Natural killer cell (primary cell): ENCODE data around the gene ACSM6. TPM values are rescaled to one million over a fixed set of nuclear protein-coding genes. Genes with fewer than 3 reads are reported as not detected.
"Not testable (repeated sequence)": the region's sequence is repeated elsewhere in the genome, so short reads cannot be mapped to it uniquely, and the experiment has no call there.

Source experiments
- ATAC-seq, 3 donors: fragments of 150-1000 bp in 2 of 3; fragments of 200-7000 bp in 1 of 3; cut with Tn5 transposase; 1 replicate in 1 of 3; 2 replicates in 2 of 3; pipeline ENCODE4 v1.10.0; 2021; ENCODE audit warnings: mild to moderate bottlenecking in 2 of 3, moderate library complexity in 2 of 3
- DNase-seq, 2 donors: peaks; one replicate each; pipeline versions ENCODE4 v3.0.0 to v3.0.0-alpha.2; 2013 to 2021; ENCODE audit warnings: mixed read lengths in 1 of 2
- H3K27ac ChIP-seq: one replicate; pipeline ENCODE4 v1.5.1; 2013; ENCODE audit warnings: mild to moderate bottlenecking, low read length
- H3K27me3 ChIP-seq: one replicate; pipeline ENCODE4 v1.6.1; 2013; ENCODE audit warnings: low read length; ENCODE audit not compliant: control insufficient read depth, insufficient read depth
- H3K36me3 ChIP-seq: one replicate; pipeline ENCODE4 v1.6.1; 2013; ENCODE audit warnings: low read length; ENCODE audit not compliant: control insufficient read depth, insufficient read depth
- H3K4me1 ChIP-seq: one replicate; pipeline ENCODE4 v1.6.1; 2013; ENCODE audit warnings: low read length; ENCODE audit not compliant: control insufficient read depth, insufficient read depth
- H3K4me3 ChIP-seq: one replicate; pipeline ENCODE4 v1.5.1; 2013; ENCODE audit warnings: low read length
- H3K9me3 ChIP-seq: one replicate; pipeline ENCODE4 v1.6.1; 2013; ENCODE audit warnings: low read length; ENCODE audit not compliant: control insufficient read depth, insufficient read depth
- H3K27ac Mint-ChIP-seq, 2 donors: one replicate each; pipeline ENCODE4 v1.8.0; 2022; ENCODE audit warnings: mild to moderate bottlenecking in 2 of 2, mixed read lengths in 2 of 2, moderate library complexity in 1 of 2
- H3K27me3 Mint-ChIP-seq, 2 donors: one replicate each; pipeline ENCODE4 v1.8.0; 2022; ENCODE audit warnings: low read depth in 2 of 2, mixed read lengths in 2 of 2
- H3K36me3 Mint-ChIP-seq: one replicate; pipeline ENCODE4 v1.8.0; 2022; ENCODE audit warnings: mixed read lengths
- H3K4me1 Mint-ChIP-seq, 2 donors: one replicate each; pipeline ENCODE4 v1.8.0; 2022; ENCODE audit warnings: mixed read lengths in 2 of 2
- H3K4me3 Mint-ChIP-seq: one replicate; pipeline ENCODE4 v1.8.0; 2022; ENCODE audit warnings: mild to moderate bottlenecking, moderate library complexity, mixed read lengths
- H3K9me3 Mint-ChIP-seq, 2 donors: one replicate each; pipeline ENCODE4 v1.8.0; 2022; ENCODE audit warnings: mixed read lengths in 2 of 2
- CTCF ChIP-seq: fragments of 200-600 bp; IDR thresholded peaks from one replicate; pipeline ENCODE4 v1.8.0; 2022; ENCODE audit warnings: antibody characterized with exemption
- WGBS: methylation state at CpG from one replicate; pipeline ENCODE4 v1.1.7; 2013; ENCODE audit warnings: missing lambda C conversion rate; ENCODE audit not compliant: insufficient coverage; 5-methylcytosine and 5-hydroxymethylcytosine counted together
- intact Hi-C: fragments of 100-400 bp; cut with micrococcal nuclease; formaldehyde crosslinking; loops from one replicate; pipeline ENCODE4 v1.14.2; 2022
- total RNA-seq, 4 donors: library from RNA; stranded (reverse); fragments of 120-200 nt in 1 of 4; gene quantifications; one replicate each; pipeline versions ENCODE4 v1.2.3 to v1.2.4, GENCODE V29; 2013 to 2022

ACSM6 gene
- total RNA-seq, 3 donors from 2014 or later (not counting 1 experiment from before 2014, with no cell fraction given), result not detected

GRCh38 chr10:95225136-95225535 lies 31.1 kb downstream of the ACSM6 start:
- Histone ChIP-seq H3K4me3 (no peak overlapping the region), H3K36me3 (no peaks in the 10 kb centered on the region), H3K4me1 (peaks cover under 1% of the 10 kb centered on the region), H3K27me3 (no peaks in the 10 kb centered on the region), H3K27ac (no peak overlapping the region), H3K9me3 (no peaks in the 10 kb centered on the region)
- no peak for TF ChIP-seq CTCF
- H3K4me1 Mint-ChIP-seq, result no peaks in the 10 kb centered on the region
- H3K9me3 Mint-ChIP-seq, result no peaks in the 10 kb centered on the region
- H3K4me3 Mint-ChIP-seq, result no peak overlapping the region
- peaks cover 0 to 3% of the 10 kb centered on the region in 2 donors for H3K27me3 Mint-ChIP-seq
- no peak for DNase-seq
- ATAC-seq, result no peak
- H3K36me3 Mint-ChIP-seq, result no peaks in the 10 kb centered on the region
- WGBS, result no CpG with 5 or more reads among the region's 2 CpGs
- intact Hi-C loops, result no loop called here
- H3K27ac Mint-ChIP-seq, result no peak overlapping the region

GRCh38 chr10:95228934-95229723 lies 35.1 kb downstream of the ACSM6 start:
- not testable (repeated sequence) for H3K9me3 Mint-ChIP-seq

GRCh38 chr10:95229724-95230627 lies 35.9 kb downstream of the ACSM6 start:
- peak overlapping the region; percentile 39 to 62 for H3K27ac Mint-ChIP-seq
- H3K27me3 Mint-ChIP-seq, result peaks cover 0 to 3% of the 10 kb centered on the region in 2 donors
- no peaks in the 10 kb centered on the region for H3K9me3 Mint-ChIP-seq
- ATAC-seq, result no peak
- no peaks in the 10 kb centered on the region for H3K27me3 ChIP-seq
- no peaks in the 10 kb centered on the region for H3K36me3 Mint-ChIP-seq
- WGBS, result 93% methylated on average over 6 of the region's 10 CpGs
- H3K36me3 ChIP-seq, result no peaks in the 10 kb centered on the region
- peaks cover 14% of the 10 kb centered on the region for H3K4me1 ChIP-seq
- TF ChIP-seq CTCF, result no peak
- no peak overlapping the region for H3K27ac ChIP-seq
- H3K9me3 ChIP-seq, result no peaks in the 10 kb centered on the region
- no peak for DNase-seq
- H3K4me3 ChIP-seq, result peak overlapping the region; percentile 62
- peaks cover 12 to 13% of the 10 kb centered on the region in 2 donors for H3K4me1 Mint-ChIP-seq
- peak overlapping the region; percentile 91 for H3K4me3 Mint-ChIP-seq
- intact Hi-C loops, result no loop called here

More at GRCh38 chr10:95228934-95229723, 35.1 kb downstream of the ACSM6 start:
- H3K27me3 Mint-ChIP-seq, H3K27me3 ChIP-seq, DNase-seq, H3K9me3 ChIP-seq, H3K4me3 ChIP-seq, H3K27ac ChIP-seq, intact Hi-C loops, H3K27ac Mint-ChIP-seq, H3K36me3 ChIP-seq, H3K36me3 Mint-ChIP-seq, ATAC-seq: not testable (repeated sequence)
- Mint-ChIP-seq H3K4me1 (peaks cover 12 to 13% of the 10 kb centered on the region in 2 donors), H3K4me3 (peak overlapping the region; percentile 37)
- H3K4me1 ChIP-seq, result peaks cover 14% of the 10 kb centered on the region
- 92% methylated on average over 13 of the region's 14 CpGs for WGBS

- Histone ChIP-seq H3K4me3 (peak overlapping the region; percentile 62), H3K4me1 (peaks cover 14% of the 10 kb centered on the region), H3K27ac (peak overlapping the region; percentile 62)
- H3K9me3 ChIP-seq, H3K36me3 Mint-ChIP-seq, H3K27me3 ChIP-seq, intact Hi-C loops, H3K9me3 Mint-ChIP-seq, H3K36me3 ChIP-seq, H3K27me3 Mint-ChIP-seq: not testable (repeated sequence)
- peak in 1 of 2 donors; percentile 77 for DNase-seq
- Mint-ChIP-seq H3K4me1 (peaks cover 12 to 13% of the 10 kb centered on the region in 2 donors), H3K4me3 (peak overlapping the region; percentile 91), H3K27ac (peak overlapping the region; percentile 39 to 62)
- WGBS, result 28% methylated on average over 34 of the region's 36 CpGs
- ATAC-seq, result peak; percentile 60 to 90 (median 76)
Measured at GRCh38 chr10:95230677-95231586, 36.9 kb downstream of the ACSM6 start.
